OCI-LY1 (cell line): ENCODE results near the gene LHX3.

Experiments used
- H2AFZ ChIP-seq: fragments of 200-600 bp; sonication (generic), shearing (Covaris generic); 2 replicates; pipeline ENCODE4 v1.6.0; 2014; ENCODE audit warnings: antibody characterized with exemption, mild to moderate bottlenecking, low read length
- H3F3A ChIP-seq: fragments of 200-600 bp; sonication (generic), shearing (Covaris generic); 2 replicates; pipeline ENCODE4 v1.6.0; 2014; ENCODE audit warnings: mild to moderate bottlenecking, antibody characterized with exemption, low read length, moderate library complexity; ENCODE audit not compliant: insufficient read depth
- H3K27ac ChIP-seq: fragments of 200-600 bp; sonication (generic); 2 replicates; pipeline ENCODE4 v1.5.1; 2014; ENCODE audit warnings: low read length, mixed run types, mild to moderate bottlenecking, low read depth; ENCODE audit not compliant: poor library complexity, severe bottlenecking
- H3K27me3 ChIP-seq: fragments of 200-600 bp; sonication (generic); 2 replicates; pipeline ENCODE4 v1.6.0; 2014; ENCODE audit warnings: antibody characterized with exemption, mild to moderate bottlenecking, low read length, moderate library complexity; ENCODE audit not compliant: insufficient read depth
- H3K36me3 ChIP-seq: fragments of 200-600 bp; sonication (generic); 2 replicates; pipeline ENCODE4 v1.6.1; 2014; ENCODE audit warnings: mild to moderate bottlenecking, antibody characterized with exemption, low read length, moderate library complexity, mixed read lengths; ENCODE audit not compliant: insufficient read depth
- H3K4me1 ChIP-seq: fragments of 200-600 bp; sonication (generic); 2 replicates; pipeline ENCODE4 v1.5.1; 2014; ENCODE audit warnings: mild to moderate bottlenecking, low read length, moderate library complexity; ENCODE audit not compliant: insufficient read depth, severe bottlenecking
- H3K4me2 ChIP-seq: fragments of 200-600 bp; sonication (generic), shearing (Covaris generic); 2 replicates; pipeline ENCODE4 v1.6.1; 2014; ENCODE audit warnings: low read length
- H3K4me3 ChIP-seq: fragments of 200-600 bp; sonication (generic); 2 replicates; pipeline ENCODE4 v1.5.1; 2014; ENCODE audit warnings: low read length, low read depth, mild to moderate bottlenecking, mixed read lengths; ENCODE audit not compliant: poor library complexity, severe bottlenecking
- H3K79me2 ChIP-seq: fragments of 200-600 bp; shearing (Covaris generic); 2 replicates; pipeline ENCODE4 v1.6.1; 2016; ENCODE audit warnings: mixed run types, low read length, mixed read lengths; ENCODE audit not compliant: insufficient read depth
- H3K9ac ChIP-seq: fragments of 200-600 bp; sonication (generic), shearing (Covaris generic); 2 replicates; pipeline ENCODE4 v1.6.1; 2014; ENCODE audit warnings: mild to moderate bottlenecking, low read length, mixed read lengths
- H3K9me2 ChIP-seq: fragments of 200-600 bp; sonication (generic), shearing (Covaris generic); 2 replicates; pipeline ENCODE4 v1.6.1; 2014; ENCODE audit warnings: low read depth, mild to moderate bottlenecking, low read length, mixed read lengths
- H3K9me3 ChIP-seq: fragments of 200-600 bp; shearing (Covaris generic); 2 replicates; pipeline ENCODE4 v1.6.1; 2014; ENCODE audit warnings: low read length, mixed read lengths
- H4K20me1 ChIP-seq: fragments of 200-600 bp; sonication (generic), shearing (Covaris generic); 2 replicates; pipeline ENCODE4 v1.6.0; 2016; ENCODE audit warnings: mild to moderate bottlenecking, low read length; ENCODE audit not compliant: insufficient read depth
- CTCF ChIP-seq: fragments of 200-600 bp; sonication (generic), shearing (Covaris generic); IDR thresholded peaks from 2 replicates; pipeline ENCODE4 v1.5.1; 2017; ENCODE audit warnings: mild to moderate bottlenecking, antibody characterized with exemption, low read length, moderate library complexity, mixed read lengths
- EZH2 ChIP-seq: fragments of 200-600 bp; sonication (generic), shearing (Covaris generic); IDR thresholded peaks from 2 replicates; pipeline ENCODE4 v1.8.0; 2017; ENCODE audit warnings: borderline replicate concordance, mixed run types, mild to moderate bottlenecking, antibody characterized with exemption, low read length, moderate library complexity, mixed read lengths

LHX3 gene

DNA sequence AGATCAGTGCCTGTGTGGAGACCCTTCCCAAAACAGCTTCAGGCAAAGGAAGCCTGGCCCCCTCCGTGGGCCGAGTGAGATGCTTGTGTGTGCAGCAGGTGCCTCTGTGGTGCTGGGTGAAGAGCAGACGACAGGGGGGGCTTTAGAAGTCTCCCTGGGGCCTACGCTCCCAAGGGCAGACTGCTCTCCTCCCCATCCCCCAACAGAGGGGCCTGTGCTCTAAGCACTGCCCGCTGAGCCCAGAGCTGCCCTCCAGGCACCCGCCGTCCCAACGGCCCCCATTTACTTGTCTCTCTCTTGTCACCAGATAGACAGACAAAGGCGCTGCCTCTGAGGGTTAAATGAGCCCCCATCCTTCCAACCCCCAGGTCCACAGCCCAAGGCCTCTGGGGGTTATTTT, 2.7 kb upstream of the LHX3 start:
- Histone ChIP-seq H3K4me3 (no peak overlapping the region), H3K79me2 (no peaks in the 10 kb centered on the region), H3K27me3 (peaks cover 6% of the 10 kb centered on the region; the same call in 1 of the 2 replicates), H2AFZ (no peak overlapping the region), H3K4me1 (peaks cover 51% of the 10 kb centered on the region), H3K9me3 (no peaks in the 10 kb centered on the region), H3K4me2 (no peak overlapping the region), H3K27ac (peak overlapping the region; percentile 73), H3K9me2 (no peaks in the 10 kb centered on the region), H3K9ac (no peak overlapping the region; the same call in 1 of the 2 replicates), H3F3A (no peaks in the 10 kb centered on the region; the same call in 1 of the 2 replicates), H4K20me1 (no peaks in the 10 kb centered on the region), H3K36me3 (peaks cover 66% of the 10 kb centered on the region)
- no peak for TF ChIP-seq EZH2
- TF ChIP-seq CTCF, result no peak; the same call in 1 of the 2 replicates

DNA sequence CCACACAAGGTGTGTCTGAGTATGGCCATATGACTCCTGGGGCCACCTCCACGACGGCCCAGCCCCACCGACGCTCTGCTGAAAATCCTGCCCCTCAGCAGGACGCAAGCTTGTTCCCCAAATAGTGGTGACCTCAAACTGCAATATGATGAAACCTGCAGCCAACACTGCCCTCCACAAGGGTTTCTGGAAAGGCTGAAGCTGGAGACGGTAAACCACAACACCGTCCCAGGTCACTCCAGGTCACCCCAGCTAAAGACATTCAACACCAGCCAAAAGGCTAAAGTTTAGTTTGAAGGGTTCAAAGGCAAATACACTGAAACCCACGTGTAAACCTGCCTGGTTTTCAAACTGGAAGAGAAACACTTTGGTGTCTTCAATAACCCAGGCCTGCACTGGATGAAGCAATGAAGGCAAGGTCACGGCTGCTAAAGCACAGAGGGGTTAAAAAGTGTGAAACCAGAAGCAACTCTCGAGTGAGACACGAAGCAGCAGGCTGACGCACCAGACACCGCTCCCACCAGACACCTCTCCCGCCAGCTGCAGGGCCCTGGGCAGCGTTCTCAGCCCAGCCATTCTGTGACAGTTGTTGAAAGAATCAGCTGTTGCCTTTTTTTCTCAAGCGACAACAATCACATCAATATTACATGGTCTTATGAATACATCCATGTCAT, 1.8 kb upstream of the LHX3 start:
- no peak overlapping the region for H3K9ac ChIP-seq
- H3K27ac ChIP-seq, result peak overlapping the region; percentile 73
- peaks cover 6% of the 10 kb centered on the region; the same call in 1 of the 2 replicates for H3K27me3 ChIP-seq
- peaks cover 42% of the 10 kb centered on the region for H3K4me1 ChIP-seq
- no peak overlapping the region for H3K4me2 ChIP-seq
- no peaks in the 10 kb centered on the region for H3K9me3 ChIP-seq
- no peaks in the 10 kb centered on the region; the same call in 1 of the 2 replicates for H3F3A ChIP-seq
- H4K20me1 ChIP-seq, result no peaks in the 10 kb centered on the region
- H3K36me3 ChIP-seq, result peaks cover 58% of the 10 kb centered on the region
- no peak for TF ChIP-seq CTCF
- TF ChIP-seq EZH2, result no peak
- no peak overlapping the region for H2AFZ ChIP-seq
- H3K79me2 ChIP-seq, result no peaks in the 10 kb centered on the region
- no peak overlapping the region for H3K4me3 ChIP-seq
- H3K9me2 ChIP-seq, result no peaks in the 10 kb centered on the region

- no peak overlapping the region for H3K4me3 ChIP-seq
- no peak overlapping the region for H2AFZ ChIP-seq
- H3K9me3 ChIP-seq, result no peaks in the 10 kb centered on the region
- no peaks in the 10 kb centered on the region for H4K20me1 ChIP-seq
- no peak overlapping the region for H3K4me2 ChIP-seq
- H3K27ac ChIP-seq, result no peak overlapping the region
- H3K9me2 ChIP-seq, result no peaks in the 10 kb centered on the region
- H3K27me3 ChIP-seq, result peaks cover 6% of the 10 kb centered on the region; the same call in 1 of the 2 replicates
- H3F3A ChIP-seq, result no peaks in the 10 kb centered on the region; the same call in 1 of the 2 replicates
- TF ChIP-seq CTCF, result no peak
- TF ChIP-seq EZH2, result no peak
- H3K79me2 ChIP-seq, result no peaks in the 10 kb centered on the region
- peaks cover 38% of the 10 kb centered on the region for H3K4me1 ChIP-seq
- H3K36me3 ChIP-seq, result peaks cover 47% of the 10 kb centered on the region
- no peak overlapping the region for H3K9ac ChIP-seq
Measured at GRCh38 chr9:136205707-136205992, 722 bp upstream of the LHX3 start.
